Right renal pelvis (tissue), 4 donors: ENCODE data around the gene ADD2. TPM values are rescaled to one million over a fixed set of nuclear protein-coding genes. Genes with fewer than 3 reads are reported as not detected.
"Not testable (repeated sequence)": the region's sequence is repeated elsewhere in the genome, so short reads cannot be mapped to it uniquely, and the experiment has no call there.

ENCODE experiments used
- DNase-seq, 4 donors: peaks; one replicate each; pipeline ENCODE4 v3.0.0-alpha.2; 2013; ENCODE audit warnings: low read depth in 4 of 4, low spot score in 3 of 4, missing footprints in 1 of 4
- polyA plus RNA-seq, 4 donors: library from polyadenylated mRNA; unstranded; fragments of 120-200 nt; gene quantifications; one replicate each; pipeline ENCODE4 v1.2.1, GENCODE V29; 2013; ENCODE audit not compliant: insufficient read length in 4 of 4

ADD2 gene
- polyA plus RNA-seq, 4 donors, result 5.0 to 5.6 (median 5.3) TPM

DNA sequence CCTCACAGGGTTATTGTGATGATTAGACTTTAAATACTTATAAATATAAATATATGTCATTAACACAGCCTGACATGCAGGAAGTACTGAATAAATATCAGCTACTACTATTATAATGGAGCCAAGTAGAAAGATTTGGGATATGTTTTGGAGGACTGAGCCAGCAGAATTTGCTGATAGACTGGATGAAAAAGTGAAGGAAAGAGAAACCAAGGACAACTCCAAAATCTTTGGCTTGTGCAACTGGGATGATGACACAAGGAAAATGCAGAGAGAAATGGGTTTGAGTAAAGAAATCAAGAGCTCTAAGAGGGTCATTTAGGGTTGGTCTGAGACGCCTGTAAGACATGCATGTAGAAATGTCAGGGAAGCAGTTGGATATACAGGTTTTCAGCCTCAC, 15.6 kb downstream of the ADD2 start:
- no peak for DNase-seq

DNA sequence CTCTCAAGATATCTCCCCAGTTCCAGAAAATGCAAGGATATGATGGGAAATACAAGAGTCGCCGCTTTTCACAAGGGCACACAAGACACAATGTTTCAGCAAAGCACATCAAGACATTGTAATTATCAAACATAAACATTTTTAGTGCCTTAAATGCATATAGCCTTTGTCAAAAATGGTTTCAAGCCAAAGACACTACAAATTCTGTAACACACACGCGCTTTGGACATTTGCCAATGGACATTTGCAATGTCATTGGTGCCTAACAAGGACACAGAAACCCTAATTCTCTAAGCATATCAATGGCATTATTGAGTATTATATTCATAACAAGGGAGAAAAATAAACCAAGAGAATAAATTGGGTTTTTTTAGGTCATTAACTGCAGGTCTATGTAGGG, 16.1 kb downstream of the ADD2 start:
- no peak for DNase-seq

DNA sequence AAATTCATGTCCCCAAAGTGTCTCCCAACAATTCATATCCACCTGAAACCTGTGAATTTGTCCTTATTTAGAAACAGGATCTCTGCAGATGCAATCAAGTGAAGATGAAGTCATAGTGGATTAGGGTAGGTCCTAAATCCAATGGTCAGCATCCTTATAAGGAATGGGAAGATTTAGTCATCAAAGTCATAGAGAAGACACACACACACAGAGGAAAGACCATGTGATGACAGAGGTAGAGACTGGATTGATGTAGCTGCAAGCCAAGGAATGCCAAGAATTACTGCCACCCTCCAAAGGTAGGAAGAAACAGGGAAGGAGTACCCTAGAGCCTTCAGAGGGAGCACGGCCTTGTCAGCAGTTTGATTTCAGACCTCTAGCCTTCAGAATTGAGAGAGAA, 17.7 kb downstream of the ADD2 start:
- DNase-seq, result no peak

DNA sequence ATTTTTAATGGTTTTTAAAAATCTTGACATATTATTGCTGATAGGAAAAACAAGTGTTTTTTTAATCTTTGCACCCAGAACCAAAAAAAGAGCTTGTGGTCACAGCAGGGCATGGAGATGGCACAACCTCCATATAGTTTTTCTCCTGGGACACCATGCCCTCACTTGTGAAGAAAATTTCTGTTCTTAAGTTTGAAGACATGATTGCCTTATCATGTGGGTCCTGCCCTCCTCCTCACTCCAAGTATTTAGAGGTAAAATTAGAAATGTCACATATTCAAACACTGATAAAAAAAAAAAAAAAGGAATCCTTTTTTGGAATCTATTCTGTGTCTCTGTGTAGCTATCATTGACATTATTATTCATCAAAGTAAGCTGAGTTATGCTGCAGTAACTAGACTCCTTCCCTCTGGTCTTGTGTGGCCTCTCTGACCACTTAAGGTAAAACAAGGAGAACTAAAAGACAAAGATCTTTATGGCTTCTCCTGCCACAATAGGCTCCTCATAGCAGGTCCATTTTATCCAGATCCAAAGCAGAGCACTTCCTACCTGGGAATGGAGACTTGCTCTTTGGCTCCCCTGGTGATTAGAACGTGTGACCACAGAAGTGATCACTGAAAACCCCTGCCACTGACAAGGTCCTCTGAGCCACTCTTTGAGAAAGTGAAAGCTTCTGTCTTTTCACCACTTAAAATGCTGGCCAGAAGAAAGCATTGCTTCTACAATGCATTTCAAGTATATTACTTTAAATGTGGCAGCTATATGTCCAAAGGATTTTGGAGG, 19.8 kb downstream of the ADD2 start:
- no peak for DNase-seq

DNA sequence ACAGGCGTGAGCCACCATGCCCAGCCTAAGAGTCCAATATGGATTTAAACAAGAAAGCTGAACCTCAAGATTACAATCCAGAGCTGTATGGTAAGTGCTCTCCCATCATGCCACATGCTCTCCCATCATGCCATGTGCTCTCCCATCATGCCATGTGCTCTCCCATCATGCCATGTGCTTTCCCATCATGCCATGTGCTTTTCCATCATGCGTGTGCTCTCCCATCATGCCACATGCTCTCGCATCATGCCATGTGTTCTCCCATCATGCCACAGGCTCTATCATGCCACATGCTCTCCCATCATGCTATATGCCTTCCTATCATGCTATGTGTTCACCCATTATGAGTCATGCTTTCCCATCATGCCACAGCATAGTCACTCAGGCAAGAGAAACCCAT, 20.7 kb downstream of the ADD2 start:
- DNase-seq, result no peak

DNA sequence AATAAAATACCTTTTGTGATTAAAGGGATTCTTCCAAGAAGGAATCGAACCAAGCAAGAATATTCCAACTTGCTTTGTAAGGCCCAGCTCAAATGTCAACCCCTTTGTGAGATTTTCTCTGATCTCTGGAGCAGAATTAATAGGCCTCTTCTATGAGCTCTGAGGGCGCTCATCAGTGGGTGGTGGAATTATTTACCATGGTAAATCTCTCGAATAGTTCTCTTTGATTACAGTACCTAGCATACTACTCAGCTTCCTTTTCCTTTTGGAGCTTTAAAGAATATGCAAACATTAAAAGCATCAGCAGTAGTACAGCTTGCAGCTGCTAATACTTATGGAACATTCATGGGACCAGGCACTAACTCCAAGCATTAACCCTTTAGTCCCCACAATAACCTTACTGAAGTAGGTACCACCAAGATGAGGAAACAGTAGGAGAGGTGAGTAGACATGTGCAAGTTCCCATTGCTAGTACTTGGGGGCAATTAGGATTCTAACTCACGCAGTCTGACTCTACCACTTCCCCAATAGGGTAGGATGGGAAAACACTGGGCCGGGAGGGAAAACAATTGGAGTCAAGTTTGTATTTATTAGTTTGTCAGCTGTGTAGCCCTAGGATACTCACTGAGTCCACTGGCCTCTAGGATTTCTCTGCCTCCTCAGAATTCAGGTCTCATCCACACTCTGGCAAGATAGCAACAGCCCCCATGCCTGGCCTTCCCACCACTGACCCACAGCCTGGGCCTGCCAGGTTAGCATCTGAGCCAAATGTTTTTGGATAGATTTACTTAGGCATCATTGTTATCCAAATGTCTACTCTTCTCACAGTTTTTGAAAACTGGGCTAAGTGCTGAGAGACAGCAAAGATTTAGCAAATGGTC, 21.7 kb downstream of the ADD2 start:
- no peak for DNase-seq

DNA sequence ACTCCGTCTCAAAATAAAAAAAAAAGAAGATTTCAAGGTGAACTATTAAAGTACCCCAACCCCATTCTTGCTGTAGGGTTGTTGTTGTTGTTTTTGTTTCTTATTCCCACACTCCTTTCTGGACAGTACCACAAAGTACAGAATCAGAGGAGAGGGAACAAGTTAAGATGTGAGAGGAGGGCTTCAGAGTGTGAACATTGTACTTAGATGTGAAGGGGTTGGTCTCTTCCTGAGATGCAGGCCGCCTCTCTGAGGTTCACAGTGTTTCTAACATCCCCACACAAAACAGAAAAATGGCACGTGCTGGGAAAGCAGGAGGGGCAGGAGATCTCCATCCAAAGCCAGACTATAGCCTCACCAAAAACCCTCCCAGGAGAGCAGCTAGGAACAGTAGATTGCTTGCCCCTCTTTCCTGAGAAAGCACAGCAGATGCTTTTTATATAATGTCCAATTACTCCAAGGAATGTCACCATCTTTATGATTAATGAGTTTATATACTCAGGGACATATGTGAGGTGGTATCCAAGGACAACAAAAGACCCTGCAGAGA, 22.6 kb downstream of the ADD2 start:
- no peak for DNase-seq

DNA sequence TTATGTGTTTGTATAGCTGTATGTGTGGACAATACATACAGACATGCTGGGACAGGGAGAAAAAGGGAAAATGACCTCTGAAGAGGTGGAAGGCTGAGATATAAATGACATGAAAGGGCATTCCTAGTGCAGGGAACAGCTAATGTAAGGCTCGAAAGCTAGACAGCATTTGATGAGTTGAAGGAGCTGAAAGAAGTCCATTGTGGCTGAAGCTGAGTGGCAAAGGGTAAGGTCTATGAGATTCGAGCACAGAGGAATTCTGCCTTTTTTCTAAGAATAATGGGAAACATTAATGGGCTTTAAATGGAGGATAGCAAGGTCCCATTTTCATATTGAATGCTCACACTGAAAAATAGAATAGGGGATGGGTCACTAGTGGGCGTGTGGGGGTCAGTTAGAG, 23.6 kb downstream of the ADD2 start:
- no peak for DNase-seq

DNA sequence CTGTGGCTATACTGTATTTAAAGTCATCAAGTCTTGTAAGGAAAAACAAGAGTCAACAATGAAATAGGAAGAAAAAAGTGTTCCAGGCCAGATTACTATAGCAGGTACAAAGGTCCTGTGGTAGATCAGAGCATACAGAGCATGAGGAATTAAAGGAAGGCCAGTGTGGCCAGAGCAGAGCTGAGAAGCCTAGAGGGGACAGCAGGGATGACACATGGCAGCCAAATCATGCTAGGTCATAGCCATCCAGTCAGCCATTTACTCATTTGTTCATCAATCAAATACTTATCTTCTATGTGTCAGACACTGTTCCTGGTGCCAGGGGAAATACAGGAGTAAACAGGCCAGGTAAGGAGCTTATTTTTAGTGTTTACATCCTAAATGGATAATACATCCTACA, 24.3 kb downstream of the ADD2 start:
- no peak for DNase-seq

DNA sequence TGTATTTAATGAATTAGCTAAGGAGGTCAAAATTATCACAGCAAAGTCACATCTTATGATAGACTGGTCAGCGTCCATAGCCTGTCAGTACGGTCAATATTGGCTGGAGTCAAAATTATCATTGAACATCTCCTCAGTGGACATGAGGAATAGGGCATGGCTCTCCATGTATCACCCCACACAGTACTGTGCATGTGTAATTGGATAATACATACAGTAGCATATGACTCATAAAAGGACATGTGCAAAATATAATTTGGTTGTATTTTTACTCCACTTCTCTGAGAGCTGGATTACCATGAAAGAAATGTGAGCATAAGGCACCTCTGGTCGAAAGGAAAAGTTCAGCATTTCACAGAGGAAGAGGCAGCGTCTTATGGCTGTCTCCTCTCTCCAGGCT, 24.9 kb downstream of the ADD2 start:
- no peak for DNase-seq

DNA sequence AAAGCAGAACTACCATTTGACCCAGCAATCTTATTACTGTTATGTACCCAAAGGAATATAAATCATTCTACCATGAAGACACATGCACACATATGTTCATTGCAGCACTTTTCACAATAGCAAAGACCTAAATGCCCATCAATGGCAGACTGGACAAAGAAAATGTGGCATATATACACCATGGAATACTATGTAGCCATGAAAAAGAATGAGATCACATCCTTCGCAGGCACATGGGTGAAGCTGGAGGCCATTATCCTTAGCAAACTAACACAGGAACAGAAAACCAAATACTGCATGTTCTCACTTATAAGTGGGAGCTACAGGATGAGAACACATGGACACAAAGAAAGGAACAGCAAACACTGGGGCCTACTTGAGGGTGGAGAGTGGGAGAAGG, 28.5 kb downstream of the ADD2 start:
- not testable (repeated sequence) for DNase-seq

DNA sequence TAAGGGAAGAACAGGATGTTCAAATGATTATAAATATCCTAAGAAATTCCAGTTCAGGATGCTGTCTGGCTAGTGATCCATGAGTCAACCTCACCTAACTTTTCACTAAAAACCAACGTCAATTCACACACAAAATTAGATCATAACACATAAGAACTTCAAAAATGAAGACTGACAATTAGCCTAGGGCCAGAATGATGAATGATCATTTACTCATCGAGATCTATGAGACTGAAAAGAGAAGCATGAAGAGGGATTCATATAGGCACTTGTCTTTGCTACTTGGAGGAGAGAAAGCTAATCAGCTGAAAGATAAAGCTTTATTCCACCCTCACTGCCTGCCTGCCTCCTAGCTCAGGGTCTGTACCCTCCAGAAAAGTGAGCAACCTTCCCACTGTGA, 29.8 kb downstream of the ADD2 start:
- DNase-seq, result no peak

DNA sequence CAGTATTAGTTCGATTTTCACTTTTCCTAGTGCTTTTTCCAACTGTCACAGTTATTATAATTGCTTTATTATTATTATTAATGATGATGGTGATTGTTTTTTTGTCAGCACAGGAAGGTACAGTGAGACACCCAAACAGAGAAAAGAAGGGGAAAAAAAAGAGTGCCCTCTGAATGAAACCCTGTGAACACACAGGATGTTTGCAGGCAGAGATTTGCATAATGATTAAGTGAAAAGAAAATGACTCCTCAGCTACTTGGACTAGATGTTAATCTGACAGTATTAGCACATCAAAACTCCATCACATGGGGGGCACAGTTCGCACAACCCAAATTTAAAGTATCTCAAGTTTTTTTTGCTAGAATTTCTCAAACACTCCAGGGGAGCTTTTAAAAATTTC, 32.9 kb downstream of the ADD2 start:
- DNase-seq, result no peak

DNA sequence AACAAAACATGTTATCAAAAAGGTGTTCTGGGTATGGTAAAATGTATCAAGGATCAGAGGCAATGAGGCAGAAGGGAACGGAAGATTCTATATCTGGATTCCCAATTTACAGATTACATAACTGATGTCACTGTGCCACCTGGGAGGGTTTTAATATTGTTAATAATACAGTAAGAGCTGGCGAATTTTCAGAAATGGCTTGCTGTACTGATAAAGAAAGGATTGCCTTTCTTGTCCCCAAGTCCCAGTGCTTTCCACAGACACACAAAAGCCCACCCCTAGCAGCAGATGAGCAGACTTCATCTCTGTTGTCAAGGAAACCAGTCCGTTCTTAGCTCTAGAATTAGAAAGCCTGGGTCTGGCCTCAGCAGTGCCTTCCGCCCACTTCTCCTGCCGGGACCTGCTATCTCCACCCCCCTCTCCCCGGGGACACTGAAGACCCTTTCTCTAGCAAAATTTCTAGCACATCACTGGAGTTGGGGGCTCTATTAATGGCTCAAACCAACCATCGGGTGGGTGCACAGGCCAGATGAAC, 34.3 kb downstream of the ADD2 start:
- DNase-seq, result no peak

DNA sequence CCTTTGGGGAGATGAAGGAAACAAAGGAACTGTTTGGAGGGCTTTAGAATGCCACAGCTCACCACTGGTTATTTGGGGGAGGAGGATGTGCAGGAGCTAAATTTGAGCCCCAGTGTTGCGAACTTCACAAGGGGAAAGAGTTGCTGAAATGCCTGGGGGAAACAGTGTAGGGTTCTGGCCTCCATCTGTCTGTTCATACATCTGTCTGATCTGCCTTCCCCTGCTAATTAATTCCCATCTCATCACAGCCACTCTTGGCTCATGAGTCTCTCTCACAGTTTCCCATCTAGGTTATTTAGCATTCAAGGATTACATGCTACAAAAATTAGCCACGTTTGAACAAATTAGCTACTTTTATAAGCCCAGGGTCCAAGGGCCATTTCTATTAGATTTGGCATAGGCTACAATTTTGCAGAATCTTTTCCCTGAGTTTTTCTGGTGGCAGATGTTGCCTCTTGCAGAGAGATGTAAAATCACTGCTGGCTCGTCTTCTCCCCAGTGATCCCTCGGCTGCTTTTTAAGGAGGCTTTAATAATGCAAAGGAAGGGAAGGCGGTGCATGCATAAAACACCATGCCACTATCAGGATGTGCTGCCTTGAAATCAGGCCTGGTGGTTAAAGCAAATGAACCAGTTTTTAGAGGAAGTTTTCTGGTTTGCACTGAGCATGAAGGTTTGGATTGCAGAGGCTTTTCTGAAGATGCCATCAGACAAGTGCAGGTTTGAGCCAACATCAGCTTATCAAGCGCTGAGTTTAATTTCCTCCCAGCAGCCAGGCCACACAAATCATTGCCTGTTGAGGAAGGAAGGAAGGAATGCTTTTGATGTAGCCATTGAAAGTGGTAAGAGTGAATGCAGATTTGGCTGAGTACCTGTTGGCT, 35.0 kb downstream of the ADD2 start:
- no peak for DNase-seq

DNA sequence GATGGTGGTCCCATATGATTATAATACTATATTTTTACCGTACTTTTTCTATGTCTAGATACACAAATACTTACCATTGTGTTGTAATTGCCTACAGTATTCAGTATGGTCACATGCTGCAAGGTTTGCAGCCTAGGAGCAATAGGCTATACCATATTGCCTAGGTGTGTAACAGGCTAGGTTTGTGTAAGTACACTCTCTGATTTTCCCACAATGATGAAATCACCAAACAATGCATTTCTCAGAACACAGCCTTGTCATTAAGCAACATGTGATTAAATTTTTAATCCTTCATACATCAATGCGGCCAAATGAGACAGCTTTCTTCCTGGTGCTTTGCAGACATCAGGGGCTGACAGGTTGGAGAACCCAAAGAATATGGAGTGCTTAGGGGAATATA, 37.3 kb downstream of the ADD2 start:
- DNase-seq, result no peak

DNA sequence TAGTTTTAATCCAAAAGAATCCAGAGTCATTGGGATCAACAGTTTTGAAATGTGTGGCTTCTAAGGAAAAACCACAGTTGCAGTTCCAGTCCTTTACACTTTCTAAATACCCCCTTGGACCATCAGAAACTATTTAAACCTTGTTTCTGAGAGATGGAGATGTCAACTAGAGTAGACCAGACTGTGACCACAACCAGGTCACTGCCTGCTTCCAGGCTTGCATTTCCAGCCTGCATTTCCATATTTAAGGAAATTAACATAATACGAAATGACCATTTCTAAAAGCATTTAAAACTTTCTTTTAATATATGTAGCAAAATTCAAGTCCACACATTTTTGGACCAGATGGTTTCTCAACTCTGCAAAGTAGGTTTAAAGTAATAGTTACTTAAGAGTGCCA, 38.4 kb downstream of the ADD2 start:
- DNase-seq, result no peak

DNA sequence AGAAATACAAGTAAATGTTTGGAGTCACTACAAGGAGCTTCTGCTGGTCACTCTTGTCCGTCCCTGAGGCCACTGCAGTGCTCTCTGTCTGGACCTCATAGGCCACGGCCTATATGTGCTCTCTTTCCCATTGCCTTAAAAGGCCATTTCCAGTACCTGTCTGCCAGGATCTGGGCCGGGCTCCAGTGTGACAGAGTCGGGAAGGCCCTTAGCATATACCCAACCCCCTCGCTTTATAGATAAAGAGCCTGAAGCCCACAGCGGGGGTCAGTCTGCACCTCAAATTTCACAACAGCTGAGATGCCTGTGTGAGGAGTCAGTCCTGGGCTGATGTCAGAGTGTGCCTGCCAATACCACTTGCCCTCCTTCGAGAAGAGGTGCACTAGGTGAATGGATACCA, 39.9 kb downstream of the ADD2 start:
- DNase-seq, result no peak

DNA sequence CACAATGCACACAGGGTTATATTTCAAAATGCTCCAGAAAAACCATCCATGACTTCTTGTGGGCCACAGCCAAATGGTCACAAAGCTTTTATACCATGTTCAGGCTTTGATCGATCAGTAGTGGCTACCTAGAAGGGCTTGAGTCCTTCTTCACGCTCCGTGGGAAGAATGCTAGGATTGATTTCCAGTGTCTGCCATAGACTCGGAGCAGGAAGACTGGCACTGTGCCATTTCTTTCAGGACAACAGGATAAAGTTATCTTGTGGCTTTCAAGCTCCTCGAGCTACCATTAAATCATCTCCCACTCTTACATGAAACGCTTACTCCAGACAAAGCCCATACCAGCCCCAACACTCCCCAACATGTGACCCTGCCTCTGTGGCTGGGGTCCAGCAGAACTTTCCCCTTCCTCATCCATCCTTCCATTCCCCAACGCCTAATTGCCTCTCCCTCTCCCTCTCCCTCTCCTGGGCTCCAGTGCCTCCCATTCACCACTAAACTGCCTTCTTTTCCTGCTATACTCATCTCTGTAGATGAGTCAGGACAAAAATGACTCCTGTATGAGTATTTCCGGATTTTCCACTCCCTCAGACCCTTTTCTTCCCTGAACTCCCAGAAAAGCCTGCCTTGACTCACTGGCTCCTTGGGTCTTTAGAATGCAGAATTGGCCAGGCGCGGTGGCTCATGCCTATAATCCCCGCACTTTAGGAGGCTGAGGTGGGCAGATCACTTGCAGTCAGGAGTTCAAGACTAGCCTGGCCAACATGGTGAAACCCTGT, 40.9 kb downstream of the ADD2 start:
- no peak for DNase-seq

DNA sequence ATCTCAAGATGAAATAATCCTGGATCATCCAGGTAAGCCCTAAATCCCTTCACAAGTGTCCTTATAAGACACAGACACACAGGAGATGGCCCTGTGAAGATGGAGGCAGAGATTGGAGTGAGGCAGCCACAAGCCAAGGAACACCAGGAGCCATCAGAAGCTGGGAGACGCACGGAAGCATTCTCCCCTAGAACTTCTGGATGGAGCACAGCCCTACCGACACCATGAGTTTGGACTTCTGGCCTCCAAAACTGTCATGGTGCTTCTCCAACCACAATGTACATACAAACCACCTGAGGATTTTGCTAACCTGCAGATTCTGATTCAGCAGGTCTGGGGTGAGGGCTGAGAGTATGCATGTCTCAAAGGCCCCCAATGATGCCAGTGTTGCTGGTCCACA, 42.5 kb downstream of the ADD2 start:
- no peak for DNase-seq
